ENCODE results near the gene PIAS3. TPM values are rescaled to one million over a fixed set of nuclear protein-coding genes. Genes with fewer than 3 reads are reported as not detected.
A peak's percentile ranks its signal among the peaks of the same experiment; 100 is the strongest.

Gene PIAS3
- total and polyA plus RNA-seq, 10 of the 15 experiments (the other 5 are each of a cell fraction or from before 2014, with no cell fraction given) = 0.85 to 14.9 (median 10.6) TPM

GRCh38 chr1:145845514-145846161 is 13.2 kb downstream of the PIAS3 start, which contains the start of gene NUDT17 (continued):
- TF ChIP-seq GATAD2B (conservative IDR thresholded peaks at IDR 0.05; ENCODE audit: low read depth) (no peak; the same call in 1 of the 2 replicates), FOXM1 (IDR thresholded peaks at IDR 0.05; ENCODE audit: low read depth, low read length) (0 out of 2 replicates have a peak, but pooled peaks have one; percentile 39), ATF3 (IDR thresholded peaks at IDR 0.05; ENCODE audit: borderline replicate concordance, extremely low read depth, low read depth, low read length) (no peak), DPF2 (IDR thresholded peaks at IDR 0.05) (0 out of 2 replicates have a peak, but pooled peaks have one; percentile 52), SKIL (IDR thresholded peaks at IDR 0.05; ENCODE audit: low read depth, poor library complexity, severe bottlenecking) (no peak), NRF1 (conservative IDR thresholded peaks at IDR 0.05; ENCODE audit: low read depth, low read length) (no peak), ZNF274 (IDR thresholded peaks at IDR 0.05; ENCODE audit: insufficient read depth, insufficient read length) (no peak), IRF4 (IDR thresholded peaks at IDR 0.05; ENCODE audit: low read depth, low read length) (peak; percentile 4; the same call in 1 of the 2 replicates), EGR1 (IDR thresholded peaks at IDR 0.05; ENCODE audit: borderline replicate concordance in 1 of 2, low read depth in 2 of 2, low read length in 2 of 2) (peak in 1 of 2 experiments; percentile 46; a peak in 1 of 3 replicates), TCF3 (IDR thresholded peaks at IDR 0.05; ENCODE audit: borderline replicate concordance, insufficient read depth, low read depth, low read length) (peak; percentile 40; the same call in 1 of the 2 replicates), HDAC2 (IDR thresholded peaks at IDR 0.05) (no peak), WRNIP1 (IDR thresholded peaks at IDR 0.05; ENCODE audit: borderline replicate concordance, low read depth, low read length) (no peak), RB1 (IDR thresholded peaks at IDR 0.05; ENCODE audit: borderline replicate concordance) (0 out of 2 replicates have a peak, but pooled peaks have one; percentile 76), ASH2L (IDR thresholded peaks at IDR 0.05; ENCODE audit: borderline replicate concordance, low read depth) (no peak), HCFC1 (IDR thresholded peaks at IDR 0.05; ENCODE audit: low read length) (0 out of 2 replicates have a peak, but pooled peaks have one; percentile 41), POLR2A (IDR thresholded peaks at IDR 0.05; ENCODE audit: low read depth, low read length) (peak; percentile 81), ZNF217 (IDR thresholded peaks at IDR 0.05) (no peak), MAX (IDR thresholded peaks at IDR 0.05; ENCODE audit: low read depth, low read length) (peak; percentile 11; the same call in 1 of the 2 replicates), CREB1 (IDR thresholded peaks at IDR 0.05; ENCODE audit: low read depth) (0 out of 2 replicates have a peak, but pooled peaks have one; percentile 3), RAD21 (IDR thresholded peaks at IDR 0.05; ENCODE audit: insufficient read depth, low read depth, low read length) (peak; percentile 44), BMI1 (IDR thresholded peaks at IDR 0.05; ENCODE audit: borderline replicate concordance) (no peak), YY1 (IDR thresholded peaks at IDR 0.05; ENCODE audit: low read depth, low read length) (peak; percentile 92), E2F4 (IDR thresholded peaks at IDR 0.05; ENCODE audit: low read depth, low read length) (no peak)
